MCF 10A (cell line): ENCODE data around the gene CCNJL. TPM values are rescaled to one million over a fixed set of nuclear protein-coding genes. Genes with fewer than 3 reads are reported as not detected.

Experiments
- BruUV-seq: library from RNA; stranded (reverse); fragments of 400-500 nt; replicated peaks from 2 replicates; lab custom pipeline; 2021; lab: Mats Ljungman, UMichigan
- CTCF ChIA-PET: fragments of 300-600 bp; sonication (Branson Sonifier 250); formaldehyde crosslinking; extraction: SDS; loops from one replicate; lab custom pipeline; 2021; ENCODE audit warnings: antibody characterized with exemption, inconsistent platforms; lab: Yijun Ruan, JAX
- POLR2A ChIA-PET: fragments of 300-600, 350-650 bp; sonication (Branson Sonifier 250); formaldehyde crosslinking; extraction: SDS; loops from one replicate; lab custom pipeline; 2020; ENCODE audit warnings: antibody characterized with exemption, inconsistent platforms; lab: Yijun Ruan, JAX
- DNase-seq: peaks from one replicate; pipeline ENCODE4 v3.0.0-alpha.2; 2018; ENCODE audit not compliant: unreplicated experiment
- H3K27ac Mint-ChIP-seq: one replicate; pipeline ENCODE4 v1.8.0; 2022; ENCODE audit warnings: mild to moderate bottlenecking, low read depth, mixed read lengths; ENCODE audit not compliant: unreplicated experiment
- H3K27me3 Mint-ChIP-seq: one replicate; pipeline ENCODE4 v1.8.0; 2022; ENCODE audit warnings: mixed read lengths; ENCODE audit not compliant: insufficient read depth, unreplicated experiment
- H3K36me3 Mint-ChIP-seq: one replicate; pipeline ENCODE4 v1.8.0; 2022; ENCODE audit warnings: mild to moderate bottlenecking, moderate library complexity, mixed read lengths; ENCODE audit not compliant: insufficient read depth, unreplicated experiment
- H3K4me1 Mint-ChIP-seq: one replicate; pipeline ENCODE4 v1.8.0; 2022; ENCODE audit warnings: mixed read lengths; ENCODE audit not compliant: insufficient read depth, unreplicated experiment
- H3K4me3 Mint-ChIP-seq: one replicate; pipeline ENCODE4 v1.8.0; 2022; ENCODE audit warnings: mild to moderate bottlenecking, moderate library complexity, mixed read lengths; ENCODE audit not compliant: unreplicated experiment
- H3K9me3 Mint-ChIP-seq: one replicate; pipeline ENCODE4 v1.8.0; 2022; ENCODE audit warnings: mixed read lengths; ENCODE audit not compliant: unreplicated experiment
- intact Hi-C: fragments of 100-400 bp; cut with micrococcal nuclease; formaldehyde crosslinking; loops from 2 replicates; pipeline ENCODE4 v1.14.1; 2022
- total RNA-seq: library from RNA; stranded (reverse); gene quantifications from 2 replicates; pipeline ENCODE4 v1.2.3, GENCODE V29; 2022
- TF ChIP-seq, protein P1 (sequence below): fragments of 200-600 bp; IDR thresholded peaks from one replicate; pipeline ENCODE4 v1.8.0; 2022; ENCODE audit warnings: antibody characterized with exemption, mild to moderate bottlenecking; ENCODE audit not compliant: unreplicated experiment

The CCNJL gene
- total RNA-seq, 1 experiment from 2014 or later: 3.6 TPM

- H3K27ac Mint-ChIP-seq: no peak within 1 kb of the TSS
- no peaks in the 10 kb centered on the region for H3K27me3 Mint-ChIP-seq
- peaks cover 6% of the 10 kb centered on the region for H3K4me1 Mint-ChIP-seq
- H3K4me3 Mint-ChIP-seq: no peak within 1 kb of the TSS
- intact Hi-C loops: no loop called here
- TF ChIP-seq, protein P1, sequence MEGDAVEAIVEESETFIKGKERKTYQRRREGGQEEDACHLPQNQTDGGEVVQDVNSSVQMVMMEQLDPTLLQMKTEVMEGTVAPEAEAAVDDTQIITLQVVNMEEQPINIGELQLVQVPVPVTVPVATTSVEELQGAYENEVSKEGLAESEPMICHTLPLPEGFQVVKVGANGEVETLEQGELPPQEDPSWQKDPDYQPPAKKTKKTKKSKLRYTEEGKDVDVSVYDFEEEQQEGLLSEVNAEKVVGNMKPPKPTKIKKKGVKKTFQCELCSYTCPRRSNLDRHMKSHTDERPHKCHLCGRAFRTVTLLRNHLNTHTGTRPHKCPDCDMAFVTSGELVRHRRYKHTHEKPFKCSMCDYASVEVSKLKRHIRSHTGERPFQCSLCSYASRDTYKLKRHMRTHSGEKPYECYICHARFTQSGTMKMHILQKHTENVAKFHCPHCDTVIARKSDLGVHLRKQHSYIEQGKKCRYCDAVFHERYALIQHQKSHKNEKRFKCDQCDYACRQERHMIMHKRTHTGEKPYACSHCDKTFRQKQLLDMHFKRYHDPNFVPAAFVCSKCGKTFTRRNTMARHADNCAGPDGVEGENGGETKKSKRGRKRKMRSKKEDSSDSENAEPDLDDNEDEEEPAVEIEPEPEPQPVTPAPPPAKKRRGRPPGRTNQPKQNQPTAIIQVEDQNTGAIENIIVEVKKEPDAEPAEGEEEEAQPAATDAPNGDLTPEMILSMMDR: no peak
- no peak for DNase-seq
- H3K9me3 Mint-ChIP-seq: no peaks in the 10 kb centered on the region
- CTCF ChIA-PET: interaction anchor here (0.8 to 1.6 kb wide), 4 partner anchors 19 to 209 kb away, joined by 3 to 4 read pairs (median 4); no protein-coding TSS in a partner anchor
- POLR2A ChIA-PET: no interaction called here
- peaks cover 12% of the 10 kb centered on the region for H3K36me3 Mint-ChIP-seq
- no TSS peak for BruUV-seq
Measured at GRCh38 chr5:160229190-160229742, 83.1 kb downstream of the CCNJL start, which contains the start of gene FABP6. TSS of gene FABP6 (plus strand) at chr5:160229506. CDS start at chr5:160229558, 52 bp downstream.

- TF ChIP-seq, protein P1: no peak
- H3K27ac Mint-ChIP-seq: no peak overlapping the region
- no TSS peak for BruUV-seq
- CTCF ChIA-PET: interaction anchor here (0.6 to 1.4 kb wide), 3 partner anchors 26 to 43 kb away, joined by 3 to 5 read pairs (median 3); no protein-coding TSS in a partner anchor
- H3K9me3 Mint-ChIP-seq: no peaks in the 10 kb centered on the region
- no peak for DNase-seq
- H3K4me3 Mint-ChIP-seq: no peak overlapping the region
- intact Hi-C loops: no loop called here
- H3K27me3 Mint-ChIP-seq: no peaks in the 10 kb centered on the region
- peaks cover 12% of the 10 kb centered on the region for H3K36me3 Mint-ChIP-seq
- POLR2A ChIA-PET: interaction anchor here (0.6 to 0.7 kb wide), 2 partner anchors 98 to 141 kb away, joined by 3 to 4 read pairs; no protein-coding TSS in a partner anchor
- peaks cover 6% of the 10 kb centered on the region for H3K4me1 Mint-ChIP-seq
Measured at GRCh38 chr5:160227012-160227411, 85.4 kb downstream of the CCNJL start.

- Mint-ChIP-seq H3K9me3 (no peaks in the 10 kb centered on the region), H3K36me3 (no peaks in the 10 kb centered on the region), H3K27ac (no peak overlapping the region), H3K27me3 (no peaks in the 10 kb centered on the region), H3K4me3 (no peak overlapping the region), H3K4me1 (no peaks in the 10 kb centered on the region)
- no peak for DNase-seq
- TF ChIP-seq, protein P1: no peak
- ChIA-PET CTCF (interaction anchor here (0.7 to 1.2 kb wide), 4 partner anchors 11 to 150 kb away, joined by 3 to 6 read pairs (median 4); partner anchors contain the start of gene C1QTNF2), POLR2A (no interaction called here)
- intact Hi-C loops: no loop called here
- no TSS peak for BruUV-seq
Measured at GRCh38 chr5:160221082-160221481, 91.3 kb downstream of the CCNJL start.

GRCh38 chr5:160219356-160219755 lies 93.0 kb downstream of the CCNJL start:
- no peak for DNase-seq
- POLR2A ChIA-PET: interaction anchor here (0.6 kb wide), 1 partner anchor 113 kb away, joined by 5 read pairs; no protein-coding TSS in a partner anchor
- CTCF ChIA-PET: interaction anchor here (0.6 to 2.9 kb wide), 2 partner anchors 24 to 192 kb away, joined by 3 to 12 read pairs; no protein-coding TSS in a partner anchor
- Mint-ChIP-seq H3K9me3 (no peaks in the 10 kb centered on the region), H3K27me3 (no peaks in the 10 kb centered on the region), H3K36me3 (no peaks in the 10 kb centered on the region), H3K27ac (no peak overlapping the region), H3K4me1 (no peaks in the 10 kb centered on the region), H3K4me3 (no peak overlapping the region)
- no TSS peak for BruUV-seq
- intact Hi-C loops: no loop called here
- TF ChIP-seq, protein P1: no peak
